ENCODE data around the gene ABI1.

Gene ABI1

GRCh38 chr10:26706936-26707335 is 153.8 kb downstream of the ABI1 start:
- no peak for DNase-seq

- no peak for DNase-seq
Measured at GRCh38 chr10:26706206-26706605, 154.6 kb downstream of the ABI1 start.

GRCh38 chr10:26703974-26704373 is 156.8 kb downstream of the ABI1 start:
- DNase-seq = no peak

GRCh38 chr10:26703096-26703495 is 157.7 kb downstream of the ABI1 start:
- DNase-seq = no peak

- no peak for DNase-seq
Measured at GRCh38 chr10:26700884-26701630, 159.7 kb downstream of the ABI1 start.

- DNase-seq = no peak
Measured at GRCh38 chr10:26699631-26700030, 161.1 kb downstream of the ABI1 start.

- DNase-seq = no peak
Measured at GRCh38 chr10:26698909-26699308, 161.8 kb downstream of the ABI1 start.

GRCh38 chr10:26697922-26698608 is 162.7 kb downstream of the ABI1 start:
- DNase-seq = no peak

- peak; percentile 77 for DNase-seq
Measured at GRCh38 chr10:26697163-26697921, 163.4 kb downstream of the ABI1 start, which contains the start of gene PDSS1. PDSS1 (plus strand) TSS chr10:26697701; CDS start chr10:26697712, 11 bp downstream.

- DNase-seq = no peak
Measured at GRCh38 chr10:26696786-26697162, 164.0 kb downstream of the ABI1 start.
